LNCaP clone FGC (cell line): ENCODE measurements around the gene HEXD.
"Not testable (repeated sequence)": the region's sequence is repeated elsewhere in the genome, so short reads cannot be mapped to it uniquely, and the experiment has no call there.

Source experiments
- DNase-seq: peaks from one replicate; pipeline ENCODE4 v3.0.0-alpha.2; 2011; ENCODE audit warnings: low read depth
- H3K4me3 ChIP-seq: 2 replicates; pipeline ENCODE4 v1.5.1; 2011; ENCODE audit warnings: mild to moderate bottlenecking, low read depth, low read length, control low read depth
- TF ChIP-seq, protein P1 (sequence below): IDR thresholded peaks from 2 replicates; pipeline ENCODE4 v1.5.1; 2012; ENCODE audit warnings: mild to moderate bottlenecking; ENCODE audit not compliant: control insufficient read depth, insufficient read depth; ENCODE audit errors: extremely low read depth

HEXD gene

DNA sequence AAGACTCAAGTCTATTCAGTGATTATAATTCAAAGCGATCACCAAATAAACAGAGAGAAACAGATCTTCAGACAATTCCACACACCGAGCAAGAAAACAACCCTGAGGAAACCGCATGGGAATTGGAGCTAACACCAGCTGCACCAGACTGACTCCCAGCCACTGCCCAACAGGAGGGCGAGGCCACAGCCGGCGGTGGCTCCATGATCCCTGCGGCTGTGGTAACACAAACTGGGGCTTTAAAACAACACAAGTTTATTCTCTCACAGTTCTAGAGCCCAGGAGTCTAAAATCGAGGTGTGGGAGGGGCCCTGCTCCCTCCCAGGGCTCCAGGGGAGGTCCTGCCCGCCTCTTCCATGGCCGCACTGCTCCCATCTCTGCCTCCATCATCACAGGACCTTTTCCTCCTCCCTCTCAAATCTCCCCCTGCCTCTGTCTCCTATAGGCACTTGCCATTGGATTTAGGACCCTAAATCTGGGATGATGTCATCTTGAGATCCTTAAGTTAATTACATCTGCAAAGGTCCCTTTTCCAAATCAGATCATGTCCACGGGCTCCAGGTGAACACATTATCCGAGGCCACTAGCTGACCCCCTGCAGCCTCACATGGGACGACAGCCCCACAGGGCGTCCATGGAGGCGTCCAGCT, 9.7 kb upstream of the HEXD start:
- DNase-seq, result no peak
- no peak overlapping the region for H3K4me3 ChIP-seq
- TF ChIP-seq, protein P1, sequence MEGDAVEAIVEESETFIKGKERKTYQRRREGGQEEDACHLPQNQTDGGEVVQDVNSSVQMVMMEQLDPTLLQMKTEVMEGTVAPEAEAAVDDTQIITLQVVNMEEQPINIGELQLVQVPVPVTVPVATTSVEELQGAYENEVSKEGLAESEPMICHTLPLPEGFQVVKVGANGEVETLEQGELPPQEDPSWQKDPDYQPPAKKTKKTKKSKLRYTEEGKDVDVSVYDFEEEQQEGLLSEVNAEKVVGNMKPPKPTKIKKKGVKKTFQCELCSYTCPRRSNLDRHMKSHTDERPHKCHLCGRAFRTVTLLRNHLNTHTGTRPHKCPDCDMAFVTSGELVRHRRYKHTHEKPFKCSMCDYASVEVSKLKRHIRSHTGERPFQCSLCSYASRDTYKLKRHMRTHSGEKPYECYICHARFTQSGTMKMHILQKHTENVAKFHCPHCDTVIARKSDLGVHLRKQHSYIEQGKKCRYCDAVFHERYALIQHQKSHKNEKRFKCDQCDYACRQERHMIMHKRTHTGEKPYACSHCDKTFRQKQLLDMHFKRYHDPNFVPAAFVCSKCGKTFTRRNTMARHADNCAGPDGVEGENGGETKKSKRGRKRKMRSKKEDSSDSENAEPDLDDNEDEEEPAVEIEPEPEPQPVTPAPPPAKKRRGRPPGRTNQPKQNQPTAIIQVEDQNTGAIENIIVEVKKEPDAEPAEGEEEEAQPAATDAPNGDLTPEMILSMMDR, result no peak

DNA sequence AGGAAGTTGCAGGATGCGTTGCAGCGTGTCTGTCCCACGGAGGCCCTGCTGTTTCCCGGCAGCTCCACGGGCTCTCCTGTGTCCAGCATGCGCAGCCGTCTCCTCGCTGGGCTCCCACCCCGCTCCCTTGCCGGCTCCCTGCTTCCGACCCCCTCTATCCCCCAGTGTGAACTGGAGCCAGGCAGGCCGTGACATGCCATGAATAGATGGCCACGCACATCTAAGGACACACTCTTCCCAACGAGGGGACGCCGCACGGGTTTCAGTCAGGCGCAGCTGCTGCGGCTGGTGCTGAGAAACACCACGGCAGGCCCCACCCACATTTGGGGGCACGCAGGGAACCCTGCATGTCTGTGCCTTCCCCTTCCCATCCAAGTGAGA, 9.2 kb upstream of the HEXD start:
- TF ChIP-seq, protein P1, result no peak
- no peak for DNase-seq
- no peak overlapping the region for H3K4me3 ChIP-seq

DNA sequence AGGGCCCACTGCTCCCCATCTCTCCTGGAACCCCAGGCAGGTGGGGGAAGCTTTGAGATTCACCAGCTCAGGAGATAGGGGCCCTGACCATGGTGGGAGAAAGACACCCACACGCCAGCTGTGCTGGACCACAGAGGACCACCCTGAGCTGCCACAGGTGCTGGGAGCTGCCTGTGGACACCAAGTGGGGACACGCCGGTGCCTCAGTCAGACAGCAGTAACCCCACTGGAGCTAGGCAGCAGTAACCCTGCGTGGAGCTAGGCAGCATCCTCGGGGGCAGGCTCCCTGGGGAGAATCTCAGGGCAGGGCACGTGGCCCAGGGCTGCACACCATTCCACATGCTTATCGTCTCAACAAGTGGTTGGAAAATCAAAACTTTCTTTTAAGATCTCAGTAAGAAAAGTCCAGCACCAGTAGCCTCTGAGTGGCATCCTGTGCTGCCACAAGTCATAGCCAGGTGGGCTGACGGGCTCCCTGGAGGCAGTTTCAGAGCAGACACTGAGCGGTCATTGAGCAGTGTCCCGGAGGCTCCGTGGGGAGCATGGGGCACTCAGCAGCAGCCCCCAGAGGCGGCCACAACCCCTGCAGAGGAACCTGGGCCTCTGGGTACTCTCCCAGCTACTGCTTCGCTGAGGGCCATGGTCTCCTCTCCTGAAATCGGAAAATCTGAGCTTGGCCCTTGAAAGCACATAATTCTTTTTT, 8.0 kb upstream of the HEXD start:
- DNase-seq, result no peak
- TF ChIP-seq, protein P1, result no peak
- no peak overlapping the region for H3K4me3 ChIP-seq

DNA sequence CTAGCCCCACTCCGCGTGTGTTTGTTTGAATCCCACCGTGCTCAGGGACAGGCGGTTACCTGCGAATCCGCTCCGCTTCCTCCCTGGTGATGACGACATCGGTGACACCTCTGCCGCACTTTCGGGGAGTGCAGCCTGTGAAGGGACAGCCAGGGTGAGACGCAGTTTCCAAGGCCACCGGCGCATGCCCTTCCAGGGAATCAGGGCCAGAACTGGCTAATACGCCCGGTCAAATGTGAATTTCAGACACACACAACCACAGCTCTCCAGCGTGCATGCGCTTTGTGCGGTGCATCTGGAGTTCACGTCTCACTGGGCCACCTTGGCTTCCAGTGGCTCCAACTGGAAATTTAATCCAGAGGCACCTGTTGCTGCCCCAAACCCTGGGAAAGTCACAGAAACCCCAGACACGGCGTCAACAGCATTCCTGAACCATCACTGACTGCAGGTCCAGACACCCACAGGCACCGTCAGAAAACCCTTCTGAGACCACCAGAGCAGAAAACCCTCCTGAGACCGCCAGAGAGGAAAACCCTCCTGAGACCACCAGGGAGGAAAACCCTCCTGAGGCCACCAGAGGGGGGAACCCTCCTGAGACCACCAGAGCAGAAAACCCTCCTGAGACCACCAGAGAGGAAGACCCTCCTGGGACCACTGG, 6.6 kb upstream of the HEXD start:
- DNase-seq, result no peak
- no peak overlapping the region for H3K4me3 ChIP-seq
- TF ChIP-seq, protein P1, result no peak

DNA sequence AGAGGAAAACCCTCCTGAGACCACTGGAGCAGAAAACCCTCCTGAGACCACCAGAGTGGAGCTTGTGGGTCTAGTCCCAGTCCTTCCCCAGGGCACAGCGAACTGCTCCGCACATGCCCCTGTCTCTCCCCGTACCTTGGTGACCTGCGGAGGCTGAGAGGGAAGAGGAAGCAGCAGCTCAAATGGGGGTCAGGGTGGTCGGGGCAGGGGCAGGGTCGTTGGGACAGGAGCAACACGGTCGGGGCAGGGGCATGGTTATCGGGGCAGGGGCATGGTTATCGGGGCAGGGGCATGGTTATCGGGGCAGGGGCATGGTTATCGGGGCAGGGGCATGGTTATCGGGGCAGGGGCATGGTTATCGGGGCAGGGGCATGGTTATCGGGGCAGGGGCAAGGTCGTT, 6.1 kb upstream of the HEXD start:
- DNase-seq, H3K4me3 ChIP-seq: not testable (repeated sequence)

DNA sequence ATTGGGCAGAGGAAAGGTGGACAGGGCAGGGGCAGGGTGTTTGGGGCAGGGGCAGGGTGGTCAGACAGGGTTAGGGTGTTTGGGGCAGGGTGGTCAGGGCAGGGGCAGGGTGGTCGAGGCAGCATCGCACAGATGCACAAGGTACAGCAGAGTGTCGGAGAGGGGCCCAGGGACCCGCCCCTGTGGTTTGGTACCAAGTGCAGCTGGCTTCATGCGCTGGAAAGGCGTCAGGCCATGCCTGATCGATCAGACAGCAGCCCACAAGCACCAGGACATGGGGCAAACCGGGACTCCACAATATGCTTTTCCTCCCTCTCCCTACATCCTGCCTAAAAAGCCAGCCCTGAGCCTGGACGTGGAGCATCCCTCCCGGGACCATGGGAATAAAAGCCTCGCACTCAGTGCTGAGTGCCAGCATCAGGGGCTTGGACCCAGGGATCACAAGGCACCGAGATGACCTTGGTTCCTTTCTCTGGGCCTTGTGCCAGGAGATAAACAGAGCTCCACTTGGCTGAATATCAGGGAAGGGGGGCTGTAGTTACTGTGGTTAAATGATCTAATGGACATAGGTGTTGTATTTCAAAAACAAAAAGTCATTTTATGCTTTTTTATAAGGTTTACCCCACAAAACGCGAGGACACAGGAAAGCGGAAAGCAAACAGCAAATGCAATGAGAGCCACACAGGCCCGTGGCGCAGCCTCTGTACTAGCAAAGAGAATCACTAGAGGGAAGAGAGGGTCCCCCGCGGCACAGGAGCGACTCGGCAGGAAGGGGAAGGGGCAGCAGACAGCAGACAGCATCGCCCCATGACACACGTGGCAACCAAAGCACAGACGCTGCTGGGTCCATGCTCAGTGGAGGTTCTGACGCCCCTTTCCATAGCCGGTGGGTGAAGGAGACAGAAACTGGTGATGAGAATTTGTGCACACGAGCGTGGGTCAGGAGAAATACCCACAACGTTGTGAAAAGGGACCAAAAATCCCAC, 5.3 kb upstream of the HEXD start:
- DNase-seq, result no peak
- TF ChIP-seq, protein P1, result no peak
- no peak overlapping the region for H3K4me3 ChIP-seq
